ENCODE data around the gene GLMN.
A peak's percentile ranks its signal among the peaks of the same experiment; 100 is the strongest.

The GLMN gene

GRCh38 chr1:92307980-92308379, 9.2 kb upstream of the GLMN start:
- TF ChIP-seq MAX (IDR thresholded peaks at IDR 0.05; ENCODE audit: low read depth, low read length) (no peak), MYC (IDR thresholded peaks at IDR 0.05; ENCODE audit: low read depth, low read length) (no peak), POLR2A (IDR thresholded peaks at IDR 0.05; ENCODE audit: extremely low read depth, insufficient read length) (no peak), CTCF (IDR thresholded peaks at IDR 0.05; ENCODE audit: low read depth, low read length) (no peak)
- H3K4me3 ChIP-seq (ENCODE audit: low read depth, low read length): no peak overlapping the region
- DNase-seq (ENCODE audit: low read depth): no peak

GRCh38 chr1:92306020-92306419, 7.2 kb upstream of the GLMN start:
- DNase-seq (ENCODE audit: low read depth): peak; percentile 16
- TF ChIP-seq MAX (IDR thresholded peaks at IDR 0.05; ENCODE audit: low read depth, low read length) (no peak), CTCF (IDR thresholded peaks at IDR 0.05; ENCODE audit: low read depth, low read length) (no peak), POLR2A (IDR thresholded peaks at IDR 0.05; ENCODE audit: extremely low read depth, insufficient read length) (no peak), MYC (IDR thresholded peaks at IDR 0.05; ENCODE audit: low read depth, low read length) (no peak)
- H3K4me3 ChIP-seq (ENCODE audit: low read depth, low read length): no peak overlapping the region

GRCh38 chr1:92301021-92301420, 2.2 kb upstream of the GLMN start:
- DNase-seq (ENCODE audit: low read depth): peak; percentile 52
- peak overlapping the region; percentile 95 for H3K4me3 ChIP-seq (ENCODE audit: low read depth, low read length)
- TF ChIP-seq MAX (IDR thresholded peaks at IDR 0.05; ENCODE audit: low read depth, low read length) (no peak), CTCF (IDR thresholded peaks at IDR 0.05; ENCODE audit: low read depth, low read length) (no peak), MYC (IDR thresholded peaks at IDR 0.05; ENCODE audit: low read depth, low read length) (no peak), POLR2A (IDR thresholded peaks at IDR 0.05; ENCODE audit: extremely low read depth, insufficient read length) (no peak)

GRCh38 chr1:92299477-92300150, 827 bp upstream of the GLMN start:
- TF ChIP-seq CTCF (IDR thresholded peaks at IDR 0.05; ENCODE audit: low read depth, low read length) (no peak), MAX (IDR thresholded peaks at IDR 0.05; ENCODE audit: low read depth, low read length) (no peak), POLR2A (IDR thresholded peaks at IDR 0.05; ENCODE audit: extremely low read depth, insufficient read length) (no peak), MYC (IDR thresholded peaks at IDR 0.05; ENCODE audit: low read depth, low read length) (no peak)
- peak; percentile 49 for DNase-seq (ENCODE audit: low read depth)
- peak overlapping the region; percentile 95 for H3K4me3 ChIP-seq (ENCODE audit: low read depth, low read length)

GRCh38 chr1:92298213-92298572, 594 bp downstream of the GLMN start:
- peak overlapping the region; percentile 95 for H3K4me3 ChIP-seq (ENCODE audit: low read depth, low read length)
- TF ChIP-seq MYC (IDR thresholded peaks at IDR 0.05; ENCODE audit: low read depth, low read length): no peak
- TF ChIP-seq MAX (IDR thresholded peaks at IDR 0.05; ENCODE audit: low read depth, low read length): no peak
- TF ChIP-seq POLR2A (IDR thresholded peaks at IDR 0.05; ENCODE audit: extremely low read depth, insufficient read length): no peak
- no peak for TF ChIP-seq CTCF (IDR thresholded peaks at IDR 0.05; ENCODE audit: low read depth, low read length)
- DNase-seq (ENCODE audit: low read depth): no peak
